Renal cortex interstitium (tissue), 11 donors: ENCODE results near the gene PEX11A. TPM values are rescaled to one million over a fixed set of nuclear protein-coding genes. Genes with fewer than 3 reads are reported as not detected.

Source experiments
- DNase-seq, 11 donors: peaks; one replicate each; pipeline ENCODE4 v3.0.0-alpha.2; 2013; ENCODE audit warnings: low read depth in 9 of 11, low spot score in 4 of 11; ENCODE audit errors: extremely low read depth in 1 of 11
- polyA plus RNA-seq, 3 donors: library from polyadenylated mRNA; unstranded; fragments of 120-200 nt; gene quantifications; one replicate each; pipeline ENCODE4 v1.2.1, GENCODE V29; 2013; ENCODE audit not compliant: insufficient read length in 3 of 3

Gene PEX11A
- polyA plus RNA-seq, 3 donors, result 17.3 to 21.0 (median 19.1) TPM

- no peak for DNase-seq
Observed at GRCh38 chr15:89646416-89647141, 44.0 kb downstream of the PEX11A start.

GRCh38 chr15:89645680-89646079 lies 44.9 kb downstream of the PEX11A start:
- DNase-seq, result no peak

GRCh38 chr15:89642106-89642505 lies 48.4 kb downstream of the PEX11A start:
- DNase-seq, result no peak

- no peak for DNase-seq
Observed at GRCh38 chr15:89641053-89641452, 49.5 kb downstream of the PEX11A start.

GRCh38 chr15:89640245-89640644 lies 50.3 kb downstream of the PEX11A start:
- DNase-seq, result no peak

- DNase-seq, result no peak
Observed at GRCh38 chr15:89633585-89633984, 57.0 kb downstream of the PEX11A start.

- DNase-seq, result no peak
Observed at GRCh38 chr15:89632563-89633430, 57.8 kb downstream of the PEX11A start.

GRCh38 chr15:89631902-89632264 lies 58.7 kb downstream of the PEX11A start:
- no peak for DNase-seq

Other genes with a start within 250 kb of the PEX11A start
- 1 to 10 TPM; 1.6 to 4.3 (median 2.0) TPM for gene RHCG, start 194.2 kb downstream of the PEX11A start, polyA plus RNA-seq
- 10 to 100 TPM; 10.6 to 13.4 (median 12.3) TPM for gene TICRR, start 115.3 kb downstream of the PEX11A start, polyA plus RNA-seq
- gene KIF7, start 35.3 kb downstream of the PEX11A start, polyA plus RNA-seq, result 10 to 100 TPM in 2 of 3 donors, 1 to 10 TPM in 1; 9.3 to 14.2 (median 13.9) TPM
- gene PLIN1, start 11.4 kb downstream of the PEX11A start, polyA plus RNA-seq, result 1 to 10 TPM; 1.0 to 1.4 (median 1.4) TPM
- gene WDR93, start 57 bp upstream of the PEX11A start, polyA plus RNA-seq, result 1 to 10 TPM; 2.3 to 4.1 (median 2.9) TPM
- 1 to 10 TPM in 1 of 3 donors, under 1 TPM in 2; 0.59 to 2.3 (median 0.90) TPM for gene MESP1, start 60.5 kb upstream of the PEX11A start, polyA plus RNA-seq
- under 1 TPM; 0.30 to 0.44 (median 0.42) TPM for gene MESP2, start 85.6 kb upstream of the PEX11A start, polyA plus RNA-seq
- gene ANPEP, start 124.1 kb upstream of the PEX11A start, polyA plus RNA-seq, result 100 to 1,000 TPM; 104 to 119 (median 117) TPM
- gene AP3S2, start 203.2 kb upstream of the PEX11A start, polyA plus RNA-seq, result 10 to 100 TPM; 39.2 to 60.0 (median 44.0) TPM
- 10 to 100 TPM; 28.2 to 30.3 (median 28.9) TPM for gene ARPIN, start 222.2 kb upstream of the PEX11A start, polyA plus RNA-seq